Cardiac septum (tissue), 1 donor: Measurements from ENCODE around the gene AGAP5. TPM values are rescaled to one million over a fixed set of nuclear protein-coding genes. Genes with fewer than 3 reads are reported as not detected.

ENCODE experiments used
- DNase-seq: peaks from one replicate; pipeline ENCODE4 v3.0.0-alpha.2; 2020; ENCODE audit warnings: low spot score
- intact Hi-C: fragments of 100-400 bp; cut with DNase I; formaldehyde crosslinking; loops from one replicate; pipeline ENCODE4 v1.14.0; 2022
- total RNA-seq: library from RNA; stranded (reverse); fragmentation: NEBNext Ultra II Directional; extraction: Animal tissue kit (Norgen Biotek cat#: 25700); gene quantifications from one replicate; pipeline ENCODE4 v1.2.1, GENCODE V29; 2021
- donor health status: DM: no; HTN: no; CAD: no.

Gene AGAP5
- total RNA-seq, 1 donor from 2014 or later, result 5.2 TPM

- intact Hi-C loops, result no loop called here
- DNase-seq, result no peak
Observed at GRCh38 chr10:73643362-73643761, 54.5 kb downstream of the AGAP5 start.

- intact Hi-C loops, result no loop called here
Observed at GRCh38 chr10:73641328-73642060, 56.4 kb downstream of the AGAP5 start, which contains the start of gene MYOZ1. MYOZ1 (minus strand) TSS chr10:73641474; CDS start chr10:73640017, 1,457 bp downstream.

GRCh38 chr10:73639286-73639685 lies 58.6 kb downstream of the AGAP5 start:
- no peak for DNase-seq
- intact Hi-C loops, result no loop called here

More at GRCh38 chr10:73641328-73642060, 56.4 kb downstream of the AGAP5 start, which contains the start of gene MYOZ1:
- no peak for DNase-seq

DNA sequence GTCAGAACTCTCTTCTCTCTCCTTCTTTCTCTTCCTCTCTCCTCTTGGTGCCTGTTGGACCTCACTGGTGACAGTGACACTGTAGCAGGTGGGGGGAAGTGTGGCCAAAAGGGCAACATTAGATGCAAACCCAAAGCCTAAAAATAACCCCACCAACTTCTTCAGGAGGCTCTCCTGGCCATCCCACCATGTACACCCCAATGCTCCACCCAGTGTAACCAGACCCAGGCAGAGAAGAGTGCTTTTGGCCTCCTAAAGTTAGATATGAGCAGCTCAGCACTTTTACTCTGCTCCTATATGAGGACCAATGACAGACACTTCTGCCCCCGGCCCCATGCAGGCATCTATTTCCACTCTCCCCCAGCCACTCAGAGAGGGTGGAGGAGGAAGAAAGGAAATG lies 62.1 kb downstream of the AGAP5 start:
- DNase-seq, result no peak
- intact Hi-C loops, result no loop called here

DNA sequence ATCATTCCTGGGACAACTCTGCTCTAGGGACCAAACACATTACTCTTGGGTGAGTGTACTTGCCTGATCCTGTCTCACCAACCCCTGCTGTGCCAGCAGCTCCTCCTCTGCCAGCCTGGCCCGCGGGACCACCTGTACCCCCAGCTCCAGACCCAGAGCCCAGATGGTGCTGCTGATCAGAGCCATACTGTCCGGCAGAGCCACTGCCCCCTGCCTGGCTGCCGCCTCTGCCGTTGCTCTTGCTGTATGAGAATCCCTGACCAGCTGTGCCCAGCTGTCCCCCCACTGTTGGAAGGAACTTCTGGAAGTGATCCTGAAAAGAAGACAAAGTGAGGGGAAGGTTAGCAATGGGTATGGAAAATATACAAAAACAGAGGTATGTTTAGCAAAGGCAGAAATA lies 63.5 kb downstream of the AGAP5 start:
- DNase-seq, result no peak
- intact Hi-C loops, result no loop called here

- intact Hi-C loops, result loop anchor here (5.0 kb wide), 1 partner anchor 52 kb away; no protein-coding TSS in a partner anchor
- DNase-seq, result no peak
Observed at GRCh38 chr10:73629165-73629564, 68.7 kb downstream of the AGAP5 start.

DNA sequence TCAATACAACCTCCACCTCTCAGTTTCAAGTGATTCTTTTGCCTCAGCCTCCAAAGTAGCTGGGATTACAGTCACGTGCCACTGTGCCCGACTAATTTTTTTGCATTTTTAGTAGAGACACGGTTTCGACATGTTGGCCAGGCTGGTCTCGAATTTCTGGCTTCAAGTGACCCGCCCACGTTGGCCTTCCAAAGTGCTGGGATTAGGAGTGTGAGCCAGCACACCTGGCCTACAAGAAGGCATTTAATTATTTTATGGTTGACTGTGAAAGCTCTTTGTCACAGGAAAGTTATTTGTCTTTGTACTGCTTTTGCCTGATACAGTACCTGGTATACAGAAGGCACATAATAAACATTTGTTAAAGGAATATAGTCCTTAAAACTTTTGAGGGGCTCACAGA lies 69.5 kb downstream of the AGAP5 start:
- intact Hi-C loops, result loop anchor here (5.0 kb wide), 1 partner anchor 51 kb away; no protein-coding TSS in a partner anchor

GRCh38 chr10:73627300-73627699 lies 70.6 kb downstream of the AGAP5 start:
- DNase-seq, result no peak
- intact Hi-C loops, result loop anchor here (5.0 kb wide), 1 partner anchor 50 kb away; no protein-coding TSS in a partner anchor

More for the DNA sequence above, 69.5 kb downstream of the AGAP5 start:
- DNase-seq, result no peak

DNA sequence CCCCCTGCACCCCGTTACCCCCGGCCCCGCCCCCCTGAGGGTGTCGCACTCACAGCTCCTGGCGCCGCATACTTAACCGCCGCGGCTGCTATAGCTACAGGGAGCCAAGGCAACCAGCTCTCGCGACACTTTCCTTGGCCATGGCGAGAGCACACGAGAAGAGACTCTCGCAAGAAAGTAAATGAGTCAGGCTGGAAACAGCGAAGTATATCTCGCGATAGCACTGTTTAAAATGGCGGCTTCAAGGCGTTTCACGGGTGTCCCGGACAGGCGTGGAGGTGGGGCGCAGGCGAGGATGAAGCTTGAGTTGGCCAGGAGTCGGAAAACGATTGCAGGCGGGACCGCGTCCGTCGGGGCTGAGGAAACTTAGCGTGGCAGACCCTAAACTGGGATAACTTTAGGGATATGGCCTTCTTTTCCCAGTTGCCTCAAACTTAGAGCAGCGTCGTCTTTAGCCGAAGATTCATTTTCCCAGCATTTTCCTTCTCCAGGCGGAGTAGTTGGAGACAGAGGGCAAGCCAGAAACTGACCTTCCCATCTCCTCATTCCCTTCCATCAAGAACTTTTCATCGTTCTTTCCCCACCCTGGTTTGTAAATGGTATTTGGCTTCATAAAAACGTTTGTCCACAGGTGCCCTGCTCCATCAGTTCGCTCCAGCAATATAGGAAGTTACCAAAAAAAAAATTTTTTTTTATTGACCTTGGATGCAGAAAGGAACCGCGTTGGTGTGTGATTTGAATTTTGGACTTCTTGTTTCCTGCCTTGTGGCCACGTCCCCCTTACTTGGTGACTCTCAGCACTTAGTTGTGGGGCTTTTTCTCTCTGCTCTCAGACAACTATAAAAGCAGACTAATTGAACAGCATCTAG lies 71.8 kb downstream of the AGAP5 start:
- intact Hi-C loops, result loop anchor here (5.0 kb wide), 1 partner anchor 49 kb away; no protein-coding TSS in a partner anchor
- DNase-seq, result peak; percentile 94

- DNase-seq, result no peak
- intact Hi-C loops, result loop anchor here (5.0 kb wide), 1 partner anchor 48 kb away; no protein-coding TSS in a partner anchor
Observed at GRCh38 chr10:73625004-73625883, 72.7 kb downstream of the AGAP5 start.

Other genes with a start within 250 kb of the AGAP5 start
- gene PPP3CB, start 202.1 kb downstream of the AGAP5 start, total RNA-seq, result 61.6 TPM
- 16.3 TPM for gene USP54, start 106.8 kb downstream of the AGAP5 start, total RNA-seq
- 8.7 TPM for gene MYOZ1, start 56.6 kb downstream of the AGAP5 start, total RNA-seq
- gene SYNPO2L, start 42.1 kb downstream of the AGAP5 start, total RNA-seq, result 792 TPM
- 55.1 TPM for gene SEC24C, start 46.3 kb upstream of the AGAP5 start, total RNA-seq
- 19.5 TPM for gene CHCHD1, start 83.9 kb upstream of the AGAP5 start, total RNA-seq
- 57.1 TPM for gene ZSWIM8, start 87.5 kb upstream of the AGAP5 start, total RNA-seq
- gene NDST2, start 113.5 kb upstream of the AGAP5 start, total RNA-seq, result 16.0 TPM
- 12.7 TPM for gene CAMK2G, start 176.4 kb upstream of the AGAP5 start, total RNA-seq
- gene PLAU, start 213.0 kb upstream of the AGAP5 start, total RNA-seq, result 15.3 TPM